Measurements from ENCODE around the gene PADI4. TPM values are rescaled to one million over a fixed set of nuclear protein-coding genes. Genes with fewer than 3 reads are reported as not detected.

The PADI4 gene
- total and polyA plus RNA-seq, 2 experiments from 2014 or later: 0.45 to 0.52 TPM

DNA sequence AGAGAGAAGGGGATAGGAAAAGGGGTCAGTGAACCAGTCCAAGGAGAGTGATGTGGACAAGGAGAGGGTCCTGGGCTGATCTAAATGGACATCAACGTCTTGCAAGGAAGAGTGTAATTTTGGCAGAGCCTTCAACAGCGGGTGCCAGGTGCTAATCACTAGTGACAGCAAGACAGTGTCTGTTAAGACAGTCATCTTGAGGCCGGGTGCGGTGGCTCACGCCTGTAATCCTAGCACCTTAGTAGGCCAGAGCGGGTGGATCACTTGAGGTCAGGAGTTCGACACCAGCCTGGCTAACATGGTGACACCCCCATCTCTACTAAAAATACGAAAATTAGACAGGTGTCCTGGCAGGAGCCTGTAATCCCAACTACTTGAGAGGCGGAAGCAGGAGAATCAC is 51.8 kb downstream of the PADI4 start (continued):
- TF ChIP-seq ZNF114 (CRISPR knock-in tag; IDR thresholded peaks at IDR 0.05) (no peak), EZH2phosphoT487 (IDR thresholded peaks at IDR 0.05; ENCODE audit: unreplicated experiment) (no peak), STAT1 (IDR thresholded peaks at IDR 0.05; ENCODE audit: unreplicated experiment) (no peak), CREB1 (CRISPR knock-in tag; IDR thresholded peaks at IDR 0.05; ENCODE audit: low read depth) (no peak), CTCF (conservative IDR thresholded peaks at IDR 0.05; ENCODE audit: low read depth in 2 of 2) (no peak), EZH2 (IDR thresholded peaks at IDR 0.05; ENCODE audit: low read depth, unreplicated experiment) (no peak), ZNF331 (CRISPR knock-in tag; IDR thresholded peaks at IDR 0.05; ENCODE audit: low read depth) (no peak)
- TF ChIP-seq, protein P1, sequence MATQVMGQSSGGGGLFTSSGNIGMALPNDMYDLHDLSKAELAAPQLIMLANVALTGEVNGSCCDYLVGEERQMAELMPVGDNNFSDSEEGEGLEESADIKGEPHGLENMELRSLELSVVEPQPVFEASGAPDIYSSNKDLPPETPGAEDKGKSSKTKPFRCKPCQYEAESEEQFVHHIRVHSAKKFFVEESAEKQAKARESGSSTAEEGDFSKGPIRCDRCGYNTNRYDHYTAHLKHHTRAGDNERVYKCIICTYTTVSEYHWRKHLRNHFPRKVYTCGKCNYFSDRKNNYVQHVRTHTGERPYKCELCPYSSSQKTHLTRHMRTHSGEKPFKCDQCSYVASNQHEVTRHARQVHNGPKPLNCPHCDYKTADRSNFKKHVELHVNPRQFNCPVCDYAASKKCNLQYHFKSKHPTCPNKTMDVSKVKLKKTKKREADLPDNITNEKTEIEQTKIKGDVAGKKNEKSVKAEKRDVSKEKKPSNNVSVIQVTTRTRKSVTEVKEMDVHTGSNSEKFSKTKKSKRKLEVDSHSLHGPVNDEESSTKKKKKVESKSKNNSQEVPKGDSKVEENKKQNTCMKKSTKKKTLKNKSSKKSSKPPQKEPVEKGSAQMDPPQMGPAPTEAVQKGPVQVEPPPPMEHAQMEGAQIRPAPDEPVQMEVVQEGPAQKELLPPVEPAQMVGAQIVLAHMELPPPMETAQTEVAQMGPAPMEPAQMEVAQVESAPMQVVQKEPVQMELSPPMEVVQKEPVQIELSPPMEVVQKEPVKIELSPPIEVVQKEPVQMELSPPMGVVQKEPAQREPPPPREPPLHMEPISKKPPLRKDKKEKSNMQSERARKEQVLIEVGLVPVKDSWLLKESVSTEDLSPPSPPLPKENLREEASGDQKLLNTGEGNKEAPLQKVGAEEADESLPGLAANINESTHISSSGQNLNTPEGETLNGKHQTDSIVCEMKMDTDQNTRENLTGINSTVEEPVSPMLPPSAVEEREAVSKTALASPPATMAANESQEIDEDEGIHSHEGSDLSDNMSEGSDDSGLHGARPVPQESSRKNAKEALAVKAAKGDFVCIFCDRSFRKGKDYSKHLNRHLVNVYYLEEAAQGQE (IDR thresholded peaks at IDR 0.05; ENCODE audit: unreplicated experiment): no peak

DNA sequence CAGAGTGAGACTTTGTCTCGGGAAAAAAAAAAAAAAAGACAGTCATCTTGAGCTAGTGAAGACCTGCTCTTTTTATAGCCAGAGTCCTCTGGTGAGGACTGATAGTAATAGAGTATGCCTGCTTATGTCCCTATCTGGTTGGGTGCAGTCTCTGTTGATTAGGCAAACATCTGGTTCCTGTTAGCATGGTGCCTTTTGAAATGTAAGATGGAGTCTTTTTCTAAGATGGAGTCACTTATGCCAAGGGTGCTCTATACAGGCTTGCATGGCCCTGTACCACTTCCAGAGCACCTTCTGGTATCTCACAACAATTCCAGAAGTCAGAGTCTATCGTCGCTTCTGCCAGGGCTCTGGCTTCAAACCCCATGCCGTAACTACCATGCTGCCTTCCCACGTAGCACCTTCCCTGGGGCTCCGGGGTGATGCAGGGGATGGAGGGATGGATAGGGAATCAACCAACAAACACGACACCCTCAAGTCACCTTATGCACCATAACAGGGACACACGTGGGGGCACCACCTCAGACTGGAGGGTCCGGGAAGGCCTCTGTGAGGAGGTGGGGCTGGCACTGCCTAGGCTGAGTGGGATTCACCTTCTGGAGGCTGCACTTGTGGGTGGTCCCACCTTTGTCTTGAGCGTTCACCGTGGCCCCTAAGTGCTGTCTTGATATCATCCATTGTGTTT is 52.4 kb downstream of the PADI4 start:
- Histone ChIP-seq H4K20me1 (replicated peaks; ENCODE audit: insufficient read depth) (no peaks in the 10 kb centered on the region; the same call in 1 of the 2 replicates), H3K36me3 (ENCODE audit: insufficient read depth) (no peaks in the 10 kb centered on the region), H3K27me3 (ENCODE audit: insufficient read depth) (no peaks in the 10 kb centered on the region), H3F3A (replicated peaks; ENCODE audit: low read depth) (no peaks in the 10 kb centered on the region), H3K79me2 (replicated peaks; ENCODE audit: insufficient read depth) (no peaks in the 10 kb centered on the region), H3K4me1 (ENCODE audit: insufficient read depth) (no peaks in the 10 kb centered on the region), H3K4me3 (no peak overlapping the region), H2AFZ (no peak overlapping the region; the same call in 1 of the 2 replicates), H3K4me2 (no peak overlapping the region), H3K9me2 (ENCODE audit: insufficient read depth) (no peaks in the 10 kb centered on the region), H3K27ac (ENCODE audit: low read depth) (no peak overlapping the region)
- Mint-ChIP-seq H3K9me3 (no peaks in the 10 kb centered on the region; the same call in 2 of the 3 replicates), H3K4me1 (peaks cover 7% of the 10 kb centered on the region; the same call in 2 of the 3 replicates), H3K4me3 (no peak overlapping the region), H3K36me3 (ENCODE audit: low read depth) (no peaks in the 10 kb centered on the region), H3K27me3 (ENCODE audit: insufficient read depth, low read depth, poor library complexity) (peaks cover 7% of the 10 kb centered on the region), H3K27ac (no peak overlapping the region)
- no peak for DNase-seq (ENCODE audit: low spot score)
- ATAC-seq: no peak
- no peak for TF ChIP-seq STAT1 (IDR thresholded peaks at IDR 0.05; ENCODE audit: unreplicated experiment)
- TF ChIP-seq ZNF331 (CRISPR knock-in tag; IDR thresholded peaks at IDR 0.05; ENCODE audit: low read depth): no peak
- no peak for TF ChIP-seq NANOG (IDR thresholded peaks at IDR 0.05; ENCODE audit: borderline replicate concordance)
- TF ChIP-seq JUNB (IDR thresholded peaks at IDR 0.05; ENCODE audit: unreplicated experiment): no peak
- TF ChIP-seq ZNF462 (CRISPR knock-in tag; IDR thresholded peaks at IDR 0.05): no peak
- no peak for TF ChIP-seq EZH2phosphoT487 (IDR thresholded peaks at IDR 0.05; ENCODE audit: unreplicated experiment)
- TF ChIP-seq EZH2 (IDR thresholded peaks at IDR 0.05; ENCODE audit: low read depth, unreplicated experiment): no peak

Measured in GM23338 (cell line).